HG03060 (cell line): ENCODE data around the gene NOD2.

Source experiments
- ATAC-seq: cut with Tn5 transposase; IDR thresholded peaks from one replicate; pipeline ENCODE4 v1.9.1; 2021; ENCODE audit warnings: low read depth, moderate number of reproducible peaks; ENCODE audit not compliant: unreplicated experiment

The NOD2 gene

DNA sequence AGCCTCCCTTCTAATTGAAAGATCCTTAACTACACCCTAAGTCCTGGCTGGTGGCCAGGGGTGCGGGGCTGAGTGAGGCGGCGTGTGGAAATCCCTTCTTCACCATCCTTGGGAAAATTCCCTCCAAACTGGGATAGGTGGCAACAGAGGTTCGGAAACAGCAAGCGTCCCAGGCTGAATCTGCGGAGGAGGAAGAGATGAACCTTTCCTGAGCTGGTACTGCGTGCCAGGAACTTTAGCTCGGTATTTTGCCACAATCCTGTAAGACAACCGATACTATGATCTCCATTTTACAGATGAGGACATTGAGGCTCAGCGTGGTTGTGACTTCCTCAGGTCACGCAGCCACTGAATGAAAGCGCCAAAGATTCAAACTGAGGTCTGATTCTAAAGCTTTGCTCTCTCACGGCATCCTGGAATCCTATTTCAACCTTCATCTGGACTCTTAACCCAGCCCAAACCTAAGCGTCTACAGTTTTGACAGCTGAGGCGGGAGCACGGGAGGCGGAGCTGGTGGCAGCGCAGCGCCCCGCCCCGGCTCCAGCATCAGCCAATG lies 47.9 kb downstream of the NOD2 start:
- ATAC-seq = no peak

- ATAC-seq = peak; percentile 90
Observed at GRCh38 chr16:50741781-50742575, 48.6 kb downstream of the NOD2 start, which contains the start of gene CYLD. Gene CYLD (plus strand): TSS chr16:50742086. CDS start chr16:50749699, 7,613 bp downstream.

- ATAC-seq = no peak
Observed at GRCh38 chr16:50742576-50743200, 49.3 kb downstream of the NOD2 start.

DNA sequence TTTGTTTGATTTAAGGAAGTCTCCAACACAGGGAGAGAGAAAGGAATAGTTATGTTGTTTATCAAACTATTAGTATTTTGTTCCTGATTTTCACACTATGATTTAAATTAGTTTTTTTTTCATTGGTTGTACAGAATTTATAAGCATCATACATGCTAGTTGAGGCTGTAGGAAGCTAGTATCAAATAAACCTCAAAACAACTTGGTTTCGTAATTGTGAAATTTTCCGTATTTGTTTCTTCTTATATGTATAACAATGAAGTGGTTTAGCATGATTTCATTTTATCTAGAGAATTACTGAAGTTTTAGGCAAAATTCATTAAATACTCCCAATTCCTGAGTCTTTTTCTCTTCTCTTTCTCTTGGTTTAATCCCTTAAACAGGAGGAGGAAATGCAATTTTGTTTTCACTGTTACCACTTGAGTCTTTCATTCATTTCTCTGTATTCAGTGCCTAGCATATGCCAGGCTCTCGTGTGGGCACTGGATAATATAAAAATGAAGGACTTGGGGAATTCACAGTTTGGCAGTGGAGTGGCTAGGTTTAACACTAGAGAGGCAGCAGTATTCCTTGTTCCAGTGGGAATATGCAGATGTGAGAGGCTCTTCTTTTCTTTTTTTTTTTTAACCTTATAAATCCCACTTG lies 50.3 kb downstream of the NOD2 start:
- ATAC-seq = no peak

DNA sequence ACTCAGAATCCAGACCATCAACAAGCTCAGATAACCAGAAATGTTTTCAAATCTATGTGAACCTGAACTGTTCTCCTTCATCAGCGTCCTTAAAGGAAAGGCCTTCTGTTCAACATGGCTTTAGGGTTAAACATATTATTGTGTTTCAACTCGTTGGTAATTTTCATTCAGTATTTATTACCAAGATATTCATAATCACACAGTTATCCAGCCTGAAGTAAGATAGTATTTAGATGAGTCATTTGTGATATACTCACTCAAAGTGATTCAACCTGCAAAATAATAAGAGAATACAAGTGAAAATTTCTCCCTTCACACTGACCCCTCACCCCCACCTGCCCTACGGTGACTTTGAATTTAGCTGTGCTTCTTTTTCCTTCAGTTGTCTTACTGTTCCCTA lies 51.5 kb downstream of the NOD2 start:
- ATAC-seq = no peak

- no peak for ATAC-seq
Observed at GRCh38 chr16:50745940-50746339, 52.5 kb downstream of the NOD2 start.

DNA sequence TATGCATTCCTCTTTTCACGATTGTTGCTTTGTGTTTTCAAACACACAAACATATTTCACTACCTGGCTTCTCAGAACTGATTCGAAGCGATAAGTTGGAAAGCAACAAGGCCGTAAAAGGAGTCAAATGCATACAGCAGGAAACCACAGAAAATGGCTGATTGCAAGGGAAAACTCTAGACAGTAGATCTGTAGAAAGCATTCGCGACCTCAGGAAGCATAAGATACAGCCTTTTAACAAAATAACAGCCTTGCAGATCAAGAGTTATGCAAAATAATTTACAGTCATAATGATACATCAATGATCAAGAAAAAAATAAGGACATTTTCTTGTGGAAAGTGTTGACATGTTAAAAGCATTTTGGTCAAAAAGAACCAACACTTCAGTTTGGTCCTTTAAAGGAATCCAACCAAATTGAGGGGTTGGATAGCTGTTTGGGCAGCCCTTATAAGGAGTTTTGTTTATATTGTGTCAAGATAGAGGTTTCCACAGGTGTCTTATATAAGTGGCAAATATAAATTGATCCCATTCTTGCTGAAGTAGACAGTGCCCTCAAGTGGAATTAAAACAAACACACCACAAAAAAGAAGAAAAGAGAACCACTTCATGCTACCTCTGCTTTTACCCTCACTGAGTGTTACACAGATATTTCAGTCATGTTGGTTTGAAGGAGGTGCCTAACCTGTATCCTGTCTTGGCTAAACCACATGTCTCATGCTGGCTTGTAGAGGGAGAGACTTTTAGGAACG lies 54.0 kb downstream of the NOD2 start:
- ATAC-seq = peak; percentile 34

- no peak for ATAC-seq
Observed at GRCh38 chr16:50751528-50751927, 58.1 kb downstream of the NOD2 start.

- no peak for ATAC-seq
Observed at GRCh38 chr16:50752471-50753235, 59.2 kb downstream of the NOD2 start.

DNA sequence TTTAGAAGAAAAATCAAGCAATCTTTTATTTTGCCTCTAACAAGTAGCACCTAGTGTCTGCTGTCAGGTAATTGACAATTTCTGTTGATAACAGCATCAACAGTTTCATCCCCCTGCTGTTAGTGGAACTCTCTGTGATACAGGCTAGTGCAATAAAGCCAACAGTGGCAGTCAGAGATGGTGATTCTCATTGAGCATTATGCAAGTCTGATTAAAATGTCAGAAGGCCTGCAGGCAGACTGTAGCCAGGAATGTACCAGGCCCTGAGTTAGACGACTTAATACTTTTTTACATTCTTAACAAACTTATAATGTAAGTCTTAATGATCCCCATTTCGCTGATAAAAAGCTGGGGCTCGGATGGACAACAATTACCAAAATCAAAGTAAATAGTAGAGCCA lies 63.1 kb downstream of the NOD2 start:
- ATAC-seq = no peak

- ATAC-seq = no peak
Observed at GRCh38 chr16:50761267-50761666, 67.9 kb downstream of the NOD2 start.

GRCh38 chr16:50762241-50762640 lies 68.8 kb downstream of the NOD2 start:
- ATAC-seq = no peak

DNA sequence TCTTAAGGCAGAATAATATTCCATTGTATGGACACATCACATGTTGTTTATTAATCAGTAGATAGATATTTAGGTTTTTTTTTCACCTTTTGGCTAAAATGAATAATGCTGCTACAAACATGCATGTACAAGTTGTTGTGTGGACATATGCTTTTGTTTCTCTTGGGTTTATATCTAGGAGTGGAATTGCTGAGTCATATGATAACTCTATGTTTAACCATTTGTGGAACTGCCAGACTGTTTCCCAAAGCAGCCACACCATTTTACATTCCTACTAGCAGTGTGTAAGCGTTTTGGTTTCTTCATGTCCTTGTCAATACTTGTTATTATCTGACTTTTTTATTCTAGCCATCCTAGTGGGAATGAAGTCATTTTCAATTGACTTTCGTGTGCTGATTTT lies 69.8 kb downstream of the NOD2 start:
- no peak for ATAC-seq

DNA sequence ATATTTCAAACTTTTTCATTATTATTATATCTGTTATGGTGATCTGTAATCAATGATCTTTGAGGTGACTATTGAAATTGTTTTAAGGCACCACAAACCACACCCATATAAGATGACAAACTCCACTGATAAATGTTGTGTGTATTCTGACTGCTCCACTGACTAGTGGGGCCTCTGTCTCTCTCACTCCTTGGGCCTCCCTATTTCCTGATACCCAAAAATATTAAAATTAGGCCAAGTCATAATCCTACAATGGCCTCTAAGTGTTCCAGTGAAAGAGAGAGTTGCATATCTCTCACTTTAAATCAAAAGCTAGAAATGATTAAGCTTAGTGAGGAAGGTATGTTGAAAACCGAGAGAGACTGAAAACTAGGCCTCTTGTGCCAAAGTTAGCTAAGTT lies 71.9 kb downstream of the NOD2 start:
- ATAC-seq = no peak

- ATAC-seq = no peak
Observed at GRCh38 chr16:50765861-50766260, 72.5 kb downstream of the NOD2 start.

- no peak for ATAC-seq
Observed at GRCh38 chr16:50767197-50767596, 73.8 kb downstream of the NOD2 start.

DNA sequence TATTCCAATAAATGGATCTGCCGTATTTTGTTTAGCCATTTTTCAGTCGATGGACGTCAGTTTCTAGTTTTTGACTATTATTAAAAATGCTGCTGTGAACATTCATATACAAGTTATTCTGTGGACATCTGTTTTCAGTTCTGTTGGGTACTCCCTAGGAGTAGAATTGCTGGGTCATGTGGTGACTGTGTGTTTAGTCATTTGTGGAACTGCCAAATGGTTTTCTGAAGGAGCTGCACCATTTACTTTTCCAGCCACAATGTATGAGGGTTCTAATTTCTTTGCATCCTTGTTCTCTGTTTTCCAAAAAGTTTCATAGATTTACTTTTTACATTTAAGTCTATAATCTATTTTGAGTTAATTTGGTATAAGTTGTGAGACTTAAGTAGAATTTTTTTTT lies 78.0 kb downstream of the NOD2 start:
- ATAC-seq = no peak

- ATAC-seq = no peak
Observed at GRCh38 chr16:50774405-50774804, 81.0 kb downstream of the NOD2 start.

DNA sequence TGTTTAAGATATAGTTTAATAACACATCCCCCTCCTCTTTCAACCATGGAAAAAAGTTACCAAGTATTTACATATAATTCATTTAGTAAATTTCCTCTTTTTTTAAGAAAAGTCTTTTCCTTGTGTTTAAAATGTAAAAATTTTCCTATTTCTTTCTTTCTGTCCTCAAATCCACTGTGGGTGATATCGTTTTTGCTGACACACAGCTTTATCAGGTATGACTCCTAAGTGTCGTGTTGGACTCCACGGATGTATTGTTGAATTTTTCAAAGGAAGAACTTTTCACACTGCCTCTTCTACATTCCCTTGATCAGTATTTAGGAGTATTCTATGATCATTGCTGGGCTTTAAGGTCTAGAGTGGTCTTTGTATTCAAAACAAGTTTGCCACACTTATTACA lies 81.6 kb downstream of the NOD2 start:
- no peak for ATAC-seq

DNA sequence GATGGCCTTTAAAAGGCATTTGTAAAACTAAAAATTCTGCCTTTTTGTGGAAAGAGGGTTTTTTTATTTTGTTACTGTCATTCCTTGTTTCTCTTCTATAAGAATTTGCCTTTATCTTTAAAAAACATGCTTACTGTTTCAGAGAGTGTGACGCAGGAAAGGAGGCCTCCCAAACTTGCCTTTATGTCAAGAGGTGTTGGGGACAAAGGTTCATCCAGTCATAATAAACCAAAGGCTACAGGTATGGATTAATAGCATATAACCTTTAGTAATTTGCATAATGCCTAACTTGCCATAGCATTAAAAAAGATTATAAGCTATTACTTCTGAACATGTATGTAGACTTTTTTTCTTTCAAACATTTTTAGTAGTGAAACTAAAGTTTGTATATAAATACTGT lies 82.6 kb downstream of the NOD2 start:
- no peak for ATAC-seq
